ENCODE data around the gene CNTN3. TPM values are rescaled to one million over a fixed set of nuclear protein-coding genes. Genes with fewer than 3 reads are reported as not detected.

Gene CNTN3
- total and polyA plus RNA-seq, 8 donors = 0.92 to 43.0 (median 38.7) TPM

DNA sequence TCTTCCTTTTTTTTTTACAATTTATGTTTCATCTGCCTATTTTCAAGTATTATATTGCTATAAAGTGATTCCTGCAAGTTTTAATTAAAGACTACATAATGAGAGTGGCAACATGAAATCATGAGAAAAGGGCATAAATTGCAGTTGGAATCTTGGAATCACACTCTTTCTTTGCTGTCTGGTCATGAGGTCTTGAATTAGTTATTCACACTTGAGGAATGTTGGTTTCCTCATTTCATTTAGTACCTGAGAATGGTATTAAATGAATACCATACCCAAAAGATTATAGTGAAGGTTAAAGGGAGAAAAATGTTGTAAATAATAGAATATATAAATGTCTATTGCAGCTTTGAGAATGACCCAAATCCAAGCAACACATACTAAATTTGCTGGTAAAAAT, 25.8 kb upstream of the CNTN3 start:
- Histone ChIP-seq H3K9me3 (no peaks in the 10 kb centered on the region), H3K4me1 (no peaks in the 10 kb centered on the region), H3K27me3 (no peaks in the 10 kb centered on the region), H3K4me3 (no peak overlapping the region), H3K36me3 (no peaks in the 10 kb centered on the region), H3K27ac (no peak overlapping the region)
- intact Hi-C loops (cut with DNase I) = no loop called here
- no peak for TF ChIP-seq CTCF (IDR thresholded peaks at IDR 0.05)
- ATAC-seq (no peak), DNase-seq (no peak)

DNA sequence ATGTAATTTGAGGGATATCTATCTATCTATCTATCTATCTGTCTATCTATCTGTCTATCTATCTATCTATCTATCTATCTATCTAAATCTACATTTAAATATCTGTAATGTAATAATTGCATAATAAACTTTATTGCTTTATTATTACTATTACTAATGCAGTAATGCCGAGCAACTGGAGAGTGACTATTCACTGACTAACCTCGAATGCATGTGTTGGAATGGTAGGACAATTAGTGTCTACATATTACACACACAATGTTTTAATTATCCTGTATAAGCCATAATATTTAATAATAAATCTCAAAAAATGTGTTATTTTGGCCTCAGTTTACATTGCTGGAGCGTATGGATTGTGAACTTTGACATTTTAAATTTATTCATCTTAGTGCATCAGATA, 25.2 kb upstream of the CNTN3 start:
- Histone ChIP-seq H3K4me3 (no peak overlapping the region), H3K9me3 (no peaks in the 10 kb centered on the region), H3K27me3 (no peaks in the 10 kb centered on the region), H3K4me1 (no peaks in the 10 kb centered on the region), H3K36me3 (no peaks in the 10 kb centered on the region), H3K27ac (no peak overlapping the region)
- ATAC-seq = no peak
- no peak for TF ChIP-seq CTCF (IDR thresholded peaks at IDR 0.05)
- intact Hi-C loops (cut with DNase I) = no loop called here
- no peak for DNase-seq

- Histone ChIP-seq H3K4me1 (no peaks in the 10 kb centered on the region), H3K27me3 (no peaks in the 10 kb centered on the region), H3K9me3 (no peaks in the 10 kb centered on the region), H3K27ac (no peak overlapping the region), H3K4me3 (no peak overlapping the region), H3K36me3 (no peaks in the 10 kb centered on the region)
- no peak for DNase-seq
- intact Hi-C loops (cut with DNase I) = no loop called here
- no peak for TF ChIP-seq CTCF (IDR thresholded peaks at IDR 0.05)
- ATAC-seq = no peak
Measured at GRCh38 chr3:74636981-74637380, 22.5 kb upstream of the CNTN3 start.

DNA sequence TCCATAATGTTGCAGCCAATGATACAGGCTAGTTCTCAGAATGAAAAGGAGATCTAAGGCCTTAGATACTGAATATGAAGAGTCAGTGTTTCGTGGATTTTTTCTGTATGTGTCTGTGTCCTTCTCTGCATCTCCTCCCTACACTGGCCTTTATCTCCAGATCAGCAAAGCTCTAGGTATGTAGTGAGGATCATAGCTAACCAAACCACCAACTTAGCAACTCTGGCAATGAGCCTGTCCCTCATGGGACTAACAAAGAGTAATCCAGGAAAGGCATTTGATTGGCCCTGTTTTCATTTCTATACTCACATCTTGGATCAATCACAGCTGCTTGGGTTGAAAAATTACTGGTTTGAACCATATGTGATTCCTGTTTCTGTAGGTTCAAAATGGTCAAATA, 18.6 kb upstream of the CNTN3 start:
- intact Hi-C loops (cut with DNase I) = no loop called here
- H3K27ac ChIP-seq = no peak overlapping the region

GRCh38 chr3:74631351-74632140, 17.1 kb upstream of the CNTN3 start:
- Histone ChIP-seq H3K27ac (no peak overlapping the region), H3K4me1 (no peaks in the 10 kb centered on the region), H3K4me3 (no peak overlapping the region), H3K27me3 (no peaks in the 10 kb centered on the region), H3K36me3 (no peaks in the 10 kb centered on the region), H3K9me3 (no peaks in the 10 kb centered on the region)
- ATAC-seq (no peak), DNase-seq (no peak)
- intact Hi-C loops (cut with DNase I) = no loop called here
- no peak for TF ChIP-seq CTCF (IDR thresholded peaks at IDR 0.05)

More for the DNA sequence above, 18.6 kb upstream of the CNTN3 start:
- Histone ChIP-seq H3K4me1 (no peaks in the 10 kb centered on the region), H3K9me3 (no peaks in the 10 kb centered on the region), H3K4me3 (no peak overlapping the region), H3K36me3 (no peaks in the 10 kb centered on the region), H3K27me3 (no peaks in the 10 kb centered on the region)
- ATAC-seq (no peak), DNase-seq (no peak)
- TF ChIP-seq CTCF (IDR thresholded peaks at IDR 0.05) = no peak
